ENCODE data around the gene PCLO.

GRCh38 chr7:83077328-83077727 lies 85.4 kb downstream of the PCLO start:
- TF ChIP-seq CTCF (conservative IDR thresholded peaks at IDR 0.05; ENCODE audit: low read depth, low read length) (no peak), RAD21 (IDR thresholded peaks at IDR 0.05; ENCODE audit: low read length) (no peak), CHD1 (IDR thresholded peaks at IDR 0.05; ENCODE audit: low read depth, low read length) (no peak), MAZ (IDR thresholded peaks at IDR 0.05; ENCODE audit: borderline replicate concordance, low read depth, low read length) (no peak), POLR2A (IDR thresholded peaks at IDR 0.05; ENCODE audit: low read depth, low read length) (no peak)
